ENCODE results near the gene SGCG. TPM values are rescaled to one million over a fixed set of nuclear protein-coding genes. Genes with fewer than 3 reads are reported as not detected.

SGCG gene
- polyA plus RNA-seq, 1 donor from 2014 or later, result not detected

DNA sequence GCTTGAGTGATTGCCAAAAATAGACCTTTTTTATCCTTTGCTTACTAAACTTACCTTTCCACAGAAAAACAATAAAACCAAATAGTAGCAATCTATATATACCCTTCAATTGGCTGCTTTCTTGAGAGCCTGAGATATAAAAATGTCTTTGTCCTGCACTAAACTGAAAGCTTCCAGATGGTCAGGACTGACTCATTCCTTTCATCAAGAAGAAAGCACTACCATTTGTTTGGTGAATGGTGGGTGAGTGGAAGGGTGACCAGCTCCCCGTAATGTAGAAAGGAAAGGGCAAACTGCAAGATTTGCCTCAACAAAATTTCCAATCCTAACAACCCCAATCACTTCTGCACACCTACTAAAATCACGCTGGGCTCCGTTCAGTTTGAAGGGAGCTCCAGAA, 184.9 kb downstream of the SGCG start:
- Histone ChIP-seq H3F3A (ENCODE audit: insufficient read depth, low read length, poor library complexity, severe bottlenecking) (no peaks in the 10 kb centered on the region), H3K9me2 (ENCODE audit: insufficient read depth, low read length) (no peaks in the 10 kb centered on the region), H3K4me2 (ENCODE audit: low read length) (no peak overlapping the region), H3K27me3 (ENCODE audit: insufficient read depth, low read depth, low read length) (no peaks in the 10 kb centered on the region), H2AFZ (ENCODE audit: low read depth, low read length) (no peak overlapping the region), H4K20me1 (ENCODE audit: insufficient read depth) (no peaks in the 10 kb centered on the region), H3K27ac (ENCODE audit: low read length) (no peak overlapping the region), H3K9me3 (ENCODE audit: low read length) (no peaks in the 10 kb centered on the region), H3K9ac (ENCODE audit: low read length) (no peak overlapping the region), H3K79me2 (replicated peaks; ENCODE audit: insufficient read depth, low read length) (no peaks in the 10 kb centered on the region), H3K4me3 (ENCODE audit: low read length) (no peak overlapping the region), H3K36me3 (ENCODE audit: insufficient read depth, low read length) (peaks cover 3% of the 10 kb centered on the region)
- no peak for TF ChIP-seq TAF1 (IDR thresholded peaks at IDR 0.05; ENCODE audit: low read depth)
- no peak for TF ChIP-seq POLR2AphosphoS5 (IDR thresholded peaks at IDR 0.05)

DNA sequence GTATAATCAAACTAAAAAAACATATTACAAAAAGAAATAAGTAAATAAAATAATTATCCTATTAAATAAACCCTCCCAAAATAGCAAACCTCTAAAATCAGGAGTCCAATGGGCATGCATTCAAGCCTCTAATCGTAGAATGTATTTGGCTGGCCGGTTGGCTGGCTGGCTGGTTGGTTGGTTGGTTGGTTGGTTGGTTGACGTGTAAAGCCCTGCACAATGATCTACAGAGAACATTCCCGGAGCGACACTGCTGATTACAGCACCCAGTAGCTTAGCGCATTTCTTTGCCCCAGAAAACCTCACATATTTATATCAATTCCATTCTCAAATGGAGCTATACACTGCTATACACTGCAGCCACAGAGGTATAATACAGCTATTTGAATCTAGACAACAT, 187.1 kb downstream of the SGCG start:
- Histone ChIP-seq H3K9me2 (ENCODE audit: insufficient read depth, low read length) (no peaks in the 10 kb centered on the region), H3K4me2 (ENCODE audit: low read length) (no peak overlapping the region), H3K4me3 (ENCODE audit: low read length) (no peak overlapping the region), H3K9ac (ENCODE audit: low read length) (no peak overlapping the region), H3K9me3 (ENCODE audit: low read length) (no peaks in the 10 kb centered on the region), H3K36me3 (ENCODE audit: insufficient read depth, low read length) (peaks cover 3% of the 10 kb centered on the region), H3F3A (ENCODE audit: insufficient read depth, low read length, poor library complexity, severe bottlenecking) (no peaks in the 10 kb centered on the region), H3K27me3 (ENCODE audit: insufficient read depth, low read depth, low read length) (no peaks in the 10 kb centered on the region), H3K27ac (ENCODE audit: low read length) (no peak overlapping the region), H4K20me1 (ENCODE audit: insufficient read depth) (no peaks in the 10 kb centered on the region), H3K79me2 (replicated peaks; ENCODE audit: insufficient read depth, low read length) (peaks cover 19% of the 10 kb centered on the region), H2AFZ (ENCODE audit: low read depth, low read length) (no peak overlapping the region)
- TF ChIP-seq TAF1 (IDR thresholded peaks at IDR 0.05; ENCODE audit: low read depth) (no peak), EZH2 (IDR thresholded peaks at IDR 0.05; ENCODE audit: borderline replicate concordance, insufficient read depth, low read length, poor library complexity, severe bottlenecking) (no peak), SMC3 (conservative IDR thresholded peaks at IDR 0.05; ENCODE audit: poor library complexity) (no peak), RAD21 (conservative IDR thresholded peaks at IDR 0.05) (no peak), POLR2AphosphoS5 (IDR thresholded peaks at IDR 0.05) (no peak), MXI1 (conservative IDR thresholded peaks at IDR 0.05; ENCODE audit: poor library complexity, severe bottlenecking) (no peak), EP300 (conservative IDR thresholded peaks at IDR 0.05; ENCODE audit: poor library complexity, severe bottlenecking) (no peak)
- TF ChIP-seq, protein P1, sequence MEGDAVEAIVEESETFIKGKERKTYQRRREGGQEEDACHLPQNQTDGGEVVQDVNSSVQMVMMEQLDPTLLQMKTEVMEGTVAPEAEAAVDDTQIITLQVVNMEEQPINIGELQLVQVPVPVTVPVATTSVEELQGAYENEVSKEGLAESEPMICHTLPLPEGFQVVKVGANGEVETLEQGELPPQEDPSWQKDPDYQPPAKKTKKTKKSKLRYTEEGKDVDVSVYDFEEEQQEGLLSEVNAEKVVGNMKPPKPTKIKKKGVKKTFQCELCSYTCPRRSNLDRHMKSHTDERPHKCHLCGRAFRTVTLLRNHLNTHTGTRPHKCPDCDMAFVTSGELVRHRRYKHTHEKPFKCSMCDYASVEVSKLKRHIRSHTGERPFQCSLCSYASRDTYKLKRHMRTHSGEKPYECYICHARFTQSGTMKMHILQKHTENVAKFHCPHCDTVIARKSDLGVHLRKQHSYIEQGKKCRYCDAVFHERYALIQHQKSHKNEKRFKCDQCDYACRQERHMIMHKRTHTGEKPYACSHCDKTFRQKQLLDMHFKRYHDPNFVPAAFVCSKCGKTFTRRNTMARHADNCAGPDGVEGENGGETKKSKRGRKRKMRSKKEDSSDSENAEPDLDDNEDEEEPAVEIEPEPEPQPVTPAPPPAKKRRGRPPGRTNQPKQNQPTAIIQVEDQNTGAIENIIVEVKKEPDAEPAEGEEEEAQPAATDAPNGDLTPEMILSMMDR (IDR thresholded peaks at IDR 0.05; ENCODE audit: poor library complexity, severe bottlenecking), result no peak
- TF ChIP-seq, protein P2, sequence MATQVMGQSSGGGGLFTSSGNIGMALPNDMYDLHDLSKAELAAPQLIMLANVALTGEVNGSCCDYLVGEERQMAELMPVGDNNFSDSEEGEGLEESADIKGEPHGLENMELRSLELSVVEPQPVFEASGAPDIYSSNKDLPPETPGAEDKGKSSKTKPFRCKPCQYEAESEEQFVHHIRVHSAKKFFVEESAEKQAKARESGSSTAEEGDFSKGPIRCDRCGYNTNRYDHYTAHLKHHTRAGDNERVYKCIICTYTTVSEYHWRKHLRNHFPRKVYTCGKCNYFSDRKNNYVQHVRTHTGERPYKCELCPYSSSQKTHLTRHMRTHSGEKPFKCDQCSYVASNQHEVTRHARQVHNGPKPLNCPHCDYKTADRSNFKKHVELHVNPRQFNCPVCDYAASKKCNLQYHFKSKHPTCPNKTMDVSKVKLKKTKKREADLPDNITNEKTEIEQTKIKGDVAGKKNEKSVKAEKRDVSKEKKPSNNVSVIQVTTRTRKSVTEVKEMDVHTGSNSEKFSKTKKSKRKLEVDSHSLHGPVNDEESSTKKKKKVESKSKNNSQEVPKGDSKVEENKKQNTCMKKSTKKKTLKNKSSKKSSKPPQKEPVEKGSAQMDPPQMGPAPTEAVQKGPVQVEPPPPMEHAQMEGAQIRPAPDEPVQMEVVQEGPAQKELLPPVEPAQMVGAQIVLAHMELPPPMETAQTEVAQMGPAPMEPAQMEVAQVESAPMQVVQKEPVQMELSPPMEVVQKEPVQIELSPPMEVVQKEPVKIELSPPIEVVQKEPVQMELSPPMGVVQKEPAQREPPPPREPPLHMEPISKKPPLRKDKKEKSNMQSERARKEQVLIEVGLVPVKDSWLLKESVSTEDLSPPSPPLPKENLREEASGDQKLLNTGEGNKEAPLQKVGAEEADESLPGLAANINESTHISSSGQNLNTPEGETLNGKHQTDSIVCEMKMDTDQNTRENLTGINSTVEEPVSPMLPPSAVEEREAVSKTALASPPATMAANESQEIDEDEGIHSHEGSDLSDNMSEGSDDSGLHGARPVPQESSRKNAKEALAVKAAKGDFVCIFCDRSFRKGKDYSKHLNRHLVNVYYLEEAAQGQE (IDR thresholded peaks at IDR 0.05; ENCODE audit: borderline replicate concordance), result no peak
